ENCODE results near the gene UBE2O.

UBE2O gene

GRCh38 chr17:76452660-76453430 lies at the start of gene UBE2O:
TSS of gene UBE2O (minus strand) at chr17:76453152. CDS start at chr17:76453141, 11 bp downstream.
- peak; percentile 87 for DNase-seq (ENCODE audit: low read depth)

- DNase-seq (ENCODE audit: low read depth), result no peak
Observed at GRCh38 chr17:76501827-76502307, 48.9 kb upstream of the UBE2O start.

GRCh38 chr17:76501018-76501826 lies 48.3 kb upstream of the UBE2O start, which contains the start of gene RHBDF2:
TSS of gene RHBDF2 (minus strand) at chr17:76501423. CDS start at chr17:76481524, 19,899 bp downstream.
- DNase-seq (ENCODE audit: low read depth), result peak; percentile 85

GRCh38 chr17:76500747-76501017 lies 47.7 kb upstream of the UBE2O start:
- no peak for DNase-seq (ENCODE audit: low read depth)

GRCh38 chr17:76500074-76500746 lies 47.3 kb upstream of the UBE2O start:
- DNase-seq (ENCODE audit: low read depth), result no peak

GRCh38 chr17:76499267-76499667 lies 46.3 kb upstream of the UBE2O start:
- no peak for DNase-seq (ENCODE audit: low read depth)

GRCh38 chr17:76498876-76499251 lies 45.9 kb upstream of the UBE2O start:
- DNase-seq (ENCODE audit: low read depth), result no peak

- DNase-seq (ENCODE audit: low read depth), result no peak
Observed at GRCh38 chr17:76497979-76498875, 45.3 kb upstream of the UBE2O start.

GRCh38 chr17:76497699-76497978 lies 44.7 kb upstream of the UBE2O start:
- DNase-seq (ENCODE audit: low read depth), result no peak

- DNase-seq (ENCODE audit: low read depth), result no peak
Observed at GRCh38 chr17:76496464-76496863, 43.5 kb upstream of the UBE2O start.

GRCh38 chr17:76495663-76496400 lies 42.9 kb upstream of the UBE2O start:
- no peak for DNase-seq (ENCODE audit: low read depth)

- DNase-seq (ENCODE audit: low read depth), result no peak
Observed at GRCh38 chr17:76493505-76494167, 40.7 kb upstream of the UBE2O start.

GRCh38 chr17:76492989-76493501 lies 40.1 kb upstream of the UBE2O start:
- no peak for DNase-seq (ENCODE audit: low read depth)

- DNase-seq (ENCODE audit: low read depth), result no peak
Observed at GRCh38 chr17:76492123-76492988, 39.4 kb upstream of the UBE2O start.

GRCh38 chr17:76491271-76492122 lies 38.5 kb upstream of the UBE2O start:
- no peak for DNase-seq (ENCODE audit: low read depth)

- DNase-seq (ENCODE audit: low read depth), result no peak
Observed at GRCh38 chr17:76490112-76490710, 37.3 kb upstream of the UBE2O start.

GRCh38 chr17:76487451-76488192 lies 34.7 kb upstream of the UBE2O start:
- no peak for DNase-seq (ENCODE audit: low read depth)

All from T-helper 22 cell (primary cell).